Stimulated activated naive CD8-positive, alpha-beta T cell treated with anti-CD3 and anti-CD28 coated beads, Interleukin-15, Interleukin-2, amounts not matched to agents 100 ng/mL and 50 ng/mL, for 24 hours (primary cell): ENCODE data around the gene TPRG1.
A peak's percentile ranks its signal among the peaks of the same experiment; 100 is the strongest.

Experiments
- H3K27ac Mint-ChIP-seq: one replicate; pipeline ENCODE4 v1.8.0; 2021; ENCODE audit warnings: mild to moderate bottlenecking, mixed read lengths
- H3K27me3 Mint-ChIP-seq: one replicate; pipeline ENCODE4 v1.8.0; 2021; ENCODE audit warnings: mixed read lengths
- H3K36me3 Mint-ChIP-seq: one replicate; pipeline ENCODE4 v1.8.0; 2021; ENCODE audit warnings: low read depth, mixed read lengths
- H3K4me1 Mint-ChIP-seq: one replicate; pipeline ENCODE4 v1.8.0; 2021; ENCODE audit warnings: low read depth, mixed read lengths
- H3K4me3 Mint-ChIP-seq: one replicate; pipeline ENCODE4 v1.8.0; 2021; ENCODE audit warnings: mild to moderate bottlenecking, mixed read lengths
- H3K9me3 Mint-ChIP-seq: one replicate; pipeline ENCODE4 v1.8.0; 2021; ENCODE audit warnings: mixed read lengths

TPRG1 gene

DNA sequence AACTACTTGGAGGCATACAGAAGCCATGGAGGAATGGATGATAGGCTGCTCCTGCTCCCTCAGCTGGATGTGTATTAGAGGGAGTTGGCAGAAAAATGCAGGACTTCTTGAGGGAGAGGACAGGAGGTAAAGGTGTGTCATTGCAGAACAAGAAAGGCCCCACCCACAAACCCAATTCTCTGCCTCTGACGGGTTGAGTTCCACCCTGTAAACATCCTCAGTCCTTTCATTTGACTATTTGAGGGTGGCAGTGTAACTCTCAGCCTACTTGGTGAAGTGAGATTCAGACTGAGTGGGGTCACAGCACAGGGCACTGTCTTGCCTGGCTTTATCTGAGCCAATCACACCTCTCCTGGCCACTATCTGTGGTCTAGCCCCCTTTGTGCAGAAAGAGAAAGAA is at the start of gene TPRG1:
TSS of gene TPRG1 (plus strand) at position 265 of the 400 bp plus-strand sequence. CDS start 35,414 bp downstream, outside the sequence.
- H3K27ac Mint-ChIP-seq, result no peak within 1 kb of the TSS
- no peaks in the 10 kb centered on the region for H3K36me3 Mint-ChIP-seq
- H3K27me3 Mint-ChIP-seq, result no peaks in the 10 kb centered on the region
- no peak within 1 kb of the TSS for H3K4me3 Mint-ChIP-seq
- H3K4me1 Mint-ChIP-seq, result peaks cover 15% of the 10 kb centered on the region
- no peaks in the 10 kb centered on the region for H3K9me3 Mint-ChIP-seq

DNA sequence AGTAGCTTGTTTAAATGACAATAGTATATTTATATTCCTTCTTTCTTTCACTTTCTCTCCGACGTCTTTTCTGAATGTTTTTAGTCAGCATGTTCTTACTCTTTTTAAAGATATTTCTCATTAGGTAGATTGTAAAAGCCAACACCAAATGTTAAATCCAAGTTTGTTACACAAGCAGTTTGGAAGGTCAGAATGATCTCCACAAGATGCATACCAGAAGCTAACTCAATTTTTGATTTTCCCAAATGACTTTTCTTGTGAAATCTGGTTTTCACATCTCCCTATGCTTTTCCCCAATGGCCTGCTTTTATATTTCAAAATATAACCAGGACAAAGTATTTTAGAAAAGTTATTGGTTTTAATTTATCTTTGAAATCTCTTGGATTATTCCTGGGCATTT is 49.7 kb upstream of the TPRG1 start:
- no peak overlapping the region for H3K27ac Mint-ChIP-seq
- peaks cover 20% of the 10 kb centered on the region for H3K9me3 Mint-ChIP-seq
- H3K4me1 Mint-ChIP-seq, result peaks cover 15% of the 10 kb centered on the region
- H3K36me3 Mint-ChIP-seq, result peaks cover 7% of the 10 kb centered on the region
- H3K27me3 Mint-ChIP-seq, result no peaks in the 10 kb centered on the region
- peak overlapping the region; percentile 61 for H3K4me3 Mint-ChIP-seq

DNA sequence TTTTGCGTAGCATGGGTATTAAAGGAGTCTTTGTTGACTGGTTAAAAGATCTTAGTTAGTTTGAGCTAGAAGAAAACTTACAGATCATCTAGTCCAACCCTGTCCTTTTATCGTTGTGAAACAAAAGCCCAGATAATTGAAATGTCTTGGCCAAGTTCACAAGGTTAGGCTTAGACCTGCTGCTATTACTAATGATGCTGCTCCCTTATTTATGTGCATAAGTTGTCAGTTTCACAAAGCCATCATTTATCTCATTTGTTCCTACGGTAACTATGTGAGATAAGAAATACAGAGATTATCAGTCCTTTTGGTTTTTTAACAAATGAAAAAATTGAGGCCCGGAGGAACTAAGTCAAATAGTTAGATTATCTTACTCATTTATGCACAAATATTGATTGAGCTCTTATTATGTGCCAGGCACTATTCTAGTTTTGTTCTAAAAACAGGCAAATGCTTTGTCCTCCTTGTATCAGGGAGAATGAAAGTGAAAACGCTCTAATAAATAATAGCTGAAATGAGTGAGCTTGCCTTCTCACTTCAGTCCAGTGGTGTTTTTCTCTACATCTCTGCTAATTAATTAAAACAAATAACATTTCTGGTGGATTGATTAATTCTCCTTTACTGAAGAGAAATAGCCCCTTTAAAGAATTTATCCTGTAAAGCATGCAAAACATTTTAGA is 49.1 kb upstream of the TPRG1 start:
- H3K27ac Mint-ChIP-seq, result no peak overlapping the region
- no peaks in the 10 kb centered on the region for H3K27me3 Mint-ChIP-seq
- peaks cover 15% of the 10 kb centered on the region for H3K4me1 Mint-ChIP-seq
- peak overlapping the region; percentile 61 for H3K4me3 Mint-ChIP-seq
- peaks cover 19% of the 10 kb centered on the region for H3K9me3 Mint-ChIP-seq
- H3K36me3 Mint-ChIP-seq, result peaks cover 7% of the 10 kb centered on the region

DNA sequence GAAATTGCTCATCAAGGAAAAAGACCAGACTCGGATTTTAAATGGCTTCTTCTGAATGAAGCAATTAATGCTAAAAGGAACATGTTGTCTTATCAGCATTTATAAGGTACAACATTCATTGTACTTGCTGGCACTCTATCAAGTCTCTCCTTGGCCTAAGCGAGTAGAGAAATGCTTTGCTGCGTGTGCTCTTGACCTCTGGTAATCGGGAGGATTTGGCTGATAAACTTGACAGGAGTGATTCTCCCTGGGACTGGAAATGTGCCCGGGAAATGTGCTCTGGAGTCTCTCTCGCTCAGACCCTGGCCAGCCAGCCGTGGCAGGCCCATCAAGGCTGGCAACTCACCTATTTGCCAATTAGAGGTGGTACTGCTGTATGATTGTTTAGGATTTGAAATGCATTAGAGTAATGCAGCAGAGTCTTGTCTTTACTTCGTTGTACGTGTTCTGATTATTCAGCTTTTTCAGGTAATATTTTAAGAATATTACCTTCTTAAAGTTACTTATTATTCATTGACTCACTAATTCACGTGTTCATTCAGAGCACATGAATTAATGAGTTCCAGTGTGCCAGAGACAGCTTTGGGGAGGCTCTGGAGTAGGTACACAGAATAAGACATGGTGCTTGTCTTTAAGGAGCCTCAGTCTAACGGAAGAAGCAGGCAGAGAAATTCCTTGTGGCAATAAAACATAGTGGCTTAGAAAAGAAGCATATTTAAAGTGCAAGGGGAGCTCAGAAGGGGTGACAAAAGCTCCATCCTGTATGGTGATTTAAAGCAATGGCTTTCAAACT is 48.0 kb upstream of the TPRG1 start:
- Mint-ChIP-seq H3K4me3 (no peak overlapping the region), H3K27me3 (no peaks in the 10 kb centered on the region), H3K36me3 (peaks cover 7% of the 10 kb centered on the region), H3K27ac (no peak overlapping the region), H3K9me3 (peaks cover 14% of the 10 kb centered on the region), H3K4me1 (peaks cover 15% of the 10 kb centered on the region)

GRCh38 chr3:189132231-189132671 is 39.5 kb upstream of the TPRG1 start:
- Mint-ChIP-seq H3K27me3 (no peaks in the 10 kb centered on the region), H3K4me3 (peak overlapping the region; percentile 61), H3K9me3 (peaks cover 9% of the 10 kb centered on the region), H3K4me1 (peaks cover 24% of the 10 kb centered on the region), H3K36me3 (peaks cover 15% of the 10 kb centered on the region), H3K27ac (peak overlapping the region; percentile 93)

- peak overlapping the region; percentile 93 for H3K27ac Mint-ChIP-seq
- H3K4me1 Mint-ChIP-seq, result peaks cover 24% of the 10 kb centered on the region
- H3K9me3 Mint-ChIP-seq, result peaks cover 9% of the 10 kb centered on the region
- H3K36me3 Mint-ChIP-seq, result peaks cover 15% of the 10 kb centered on the region
- no peak overlapping the region for H3K4me3 Mint-ChIP-seq
- no peaks in the 10 kb centered on the region for H3K27me3 Mint-ChIP-seq
These were observed 38.9 kb upstream of the TPRG1 start for GRCh38 chr3:189132839-189133238.

GRCh38 chr3:189133768-189134167 is 38.0 kb upstream of the TPRG1 start:
- peaks cover 9% of the 10 kb centered on the region for H3K9me3 Mint-ChIP-seq

GRCh38 chr3:189137416-189137815 is 34.4 kb upstream of the TPRG1 start:
- H3K36me3 Mint-ChIP-seq, result peaks cover 11% of the 10 kb centered on the region
- no peaks in the 10 kb centered on the region for H3K27me3 Mint-ChIP-seq
- H3K27ac Mint-ChIP-seq, result no peak overlapping the region
- peaks cover 19% of the 10 kb centered on the region for H3K4me1 Mint-ChIP-seq
- no peak overlapping the region for H3K4me3 Mint-ChIP-seq
- H3K9me3 Mint-ChIP-seq, result peaks cover 9% of the 10 kb centered on the region

More at GRCh38 chr3:189133768-189134167, 38.0 kb upstream of the TPRG1 start:
- Mint-ChIP-seq H3K4me3 (no peak overlapping the region), H3K27me3 (no peaks in the 10 kb centered on the region), H3K27ac (no peak overlapping the region), H3K4me1 (peaks cover 24% of the 10 kb centered on the region), H3K36me3 (peaks cover 15% of the 10 kb centered on the region)

- H3K27ac Mint-ChIP-seq, result no peak overlapping the region
These were observed 32.7 kb upstream of the TPRG1 start for GRCh38 chr3:189138901-189139610.

DNA sequence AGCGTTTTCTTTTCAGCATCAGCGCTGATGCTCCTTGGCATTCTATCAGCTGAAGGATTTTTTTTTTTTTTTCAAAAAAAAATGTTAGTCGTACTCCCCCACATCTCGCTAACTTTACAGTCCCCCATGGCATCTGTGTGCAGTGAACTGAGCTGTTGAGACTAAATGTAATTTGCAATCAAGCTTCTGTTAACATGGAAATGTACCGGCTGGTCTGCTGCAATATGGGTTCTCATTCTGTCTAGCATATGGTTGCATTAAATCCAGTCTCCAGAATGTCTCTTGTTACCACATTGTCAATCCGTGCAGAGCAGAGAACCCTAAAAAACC is 32.2 kb upstream of the TPRG1 start:
- Mint-ChIP-seq H3K27me3 (no peaks in the 10 kb centered on the region), H3K4me3 (no peak overlapping the region), H3K9me3 (no peaks in the 10 kb centered on the region), H3K27ac (no peak overlapping the region), H3K4me1 (peaks cover 23% of the 10 kb centered on the region), H3K36me3 (no peaks in the 10 kb centered on the region)

More at GRCh38 chr3:189138901-189139610, 32.7 kb upstream of the TPRG1 start:
- no peak overlapping the region for H3K4me3 Mint-ChIP-seq
- no peaks in the 10 kb centered on the region for H3K9me3 Mint-ChIP-seq
- no peaks in the 10 kb centered on the region for H3K36me3 Mint-ChIP-seq
- peaks cover 18% of the 10 kb centered on the region for H3K4me1 Mint-ChIP-seq
- no peaks in the 10 kb centered on the region for H3K27me3 Mint-ChIP-seq

- no peaks in the 10 kb centered on the region for H3K9me3 Mint-ChIP-seq
- H3K27me3 Mint-ChIP-seq, result no peaks in the 10 kb centered on the region
- no peaks in the 10 kb centered on the region for H3K36me3 Mint-ChIP-seq
- peaks cover 26% of the 10 kb centered on the region for H3K4me1 Mint-ChIP-seq
- no peak overlapping the region for H3K4me3 Mint-ChIP-seq
- H3K27ac Mint-ChIP-seq, result no peak overlapping the region
These were observed 29.2 kb upstream of the TPRG1 start for GRCh38 chr3:189142527-189142926.

GRCh38 chr3:189143321-189143720 is 28.4 kb upstream of the TPRG1 start:
- H3K27me3 Mint-ChIP-seq, result no peaks in the 10 kb centered on the region
- H3K9me3 Mint-ChIP-seq, result no peaks in the 10 kb centered on the region
- H3K27ac Mint-ChIP-seq, result no peak overlapping the region
- peaks cover 26% of the 10 kb centered on the region for H3K4me1 Mint-ChIP-seq
- H3K36me3 Mint-ChIP-seq, result no peaks in the 10 kb centered on the region
- H3K4me3 Mint-ChIP-seq, result no peak overlapping the region

DNA sequence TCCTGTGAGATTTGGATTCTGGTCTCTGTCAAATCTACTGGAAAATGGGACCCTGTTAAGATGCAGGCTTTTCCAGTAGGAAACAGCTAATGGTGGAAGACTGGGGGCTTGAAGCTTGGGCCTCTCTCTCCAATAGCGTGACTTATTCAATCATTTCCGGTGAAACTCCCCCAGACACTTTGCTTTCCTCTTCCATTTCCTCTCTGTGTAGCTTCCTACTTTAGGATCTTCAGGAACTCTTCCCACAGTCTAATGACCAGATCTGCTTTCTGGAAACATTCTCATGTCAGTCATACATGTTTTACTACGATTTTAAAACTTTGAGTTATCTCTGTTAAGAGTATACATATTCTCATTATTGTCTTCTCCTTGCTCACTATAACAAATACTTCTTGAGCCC is 28.0 kb upstream of the TPRG1 start:
- H3K27ac Mint-ChIP-seq, result no peak overlapping the region
- no peaks in the 10 kb centered on the region for H3K36me3 Mint-ChIP-seq
- H3K4me1 Mint-ChIP-seq, result peaks cover 26% of the 10 kb centered on the region
- H3K9me3 Mint-ChIP-seq, result no peaks in the 10 kb centered on the region
- no peak overlapping the region for H3K4me3 Mint-ChIP-seq
- no peaks in the 10 kb centered on the region for H3K27me3 Mint-ChIP-seq

- H3K27me3 Mint-ChIP-seq, result no peaks in the 10 kb centered on the region
- no peak overlapping the region for H3K4me3 Mint-ChIP-seq
- no peaks in the 10 kb centered on the region for H3K36me3 Mint-ChIP-seq
- H3K4me1 Mint-ChIP-seq, result peaks cover 26% of the 10 kb centered on the region
- no peaks in the 10 kb centered on the region for H3K9me3 Mint-ChIP-seq
- no peak overlapping the region for H3K27ac Mint-ChIP-seq
These were observed 27.1 kb upstream of the TPRG1 start for GRCh38 chr3:189144645-189145044.

- no peaks in the 10 kb centered on the region for H3K9me3 Mint-ChIP-seq
- H3K4me3 Mint-ChIP-seq, result no peak overlapping the region
- H3K27ac Mint-ChIP-seq, result no peak overlapping the region
- H3K36me3 Mint-ChIP-seq, result no peaks in the 10 kb centered on the region
- H3K27me3 Mint-ChIP-seq, result no peaks in the 10 kb centered on the region
- peaks cover 25% of the 10 kb centered on the region for H3K4me1 Mint-ChIP-seq
These were observed 24.9 kb upstream of the TPRG1 start for GRCh38 chr3:189146848-189147247.
